Measurements from ENCODE around the gene SIL1.

DNA sequence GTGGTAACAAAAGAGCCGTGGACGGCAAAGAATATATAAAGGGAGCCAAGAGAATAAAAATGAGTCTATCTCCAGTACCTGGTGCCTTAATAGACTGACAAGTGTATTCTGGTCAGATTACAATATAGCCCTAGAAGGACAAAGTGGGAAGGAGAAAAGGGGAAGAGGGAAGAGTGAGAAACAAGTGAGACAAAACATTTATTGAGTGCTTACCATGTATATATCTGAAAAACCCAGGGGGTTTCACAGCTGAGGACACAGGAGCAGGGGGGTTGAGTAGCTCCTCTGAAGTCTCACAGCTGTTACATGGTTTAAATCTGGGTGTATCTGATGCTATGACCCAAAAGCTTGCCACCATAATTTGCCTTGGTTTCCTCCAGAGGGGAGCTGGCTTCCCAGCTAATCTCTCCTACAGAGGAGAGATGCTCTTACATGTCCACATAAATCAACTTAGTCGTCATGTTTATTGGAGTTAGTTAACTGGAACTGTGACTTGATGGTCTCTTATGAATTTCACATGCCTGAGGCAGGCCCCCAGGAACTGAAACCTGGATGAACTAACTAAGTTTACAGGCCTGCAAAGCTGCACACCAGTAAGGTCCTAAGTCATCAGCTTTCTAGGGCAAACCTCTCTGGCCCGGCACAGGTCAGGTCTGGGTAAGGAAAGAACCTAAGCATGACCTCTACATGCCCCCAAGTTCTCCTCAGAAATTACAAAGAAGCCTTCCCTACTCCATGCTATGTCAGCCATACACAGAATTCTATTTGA lies 15.5 kb downstream of the SIL1 start:
- no peak for TF ChIP-seq EZH2 (IDR thresholded peaks at IDR 0.05; ENCODE audit: low read depth)
- TF ChIP-seq, protein P1, sequence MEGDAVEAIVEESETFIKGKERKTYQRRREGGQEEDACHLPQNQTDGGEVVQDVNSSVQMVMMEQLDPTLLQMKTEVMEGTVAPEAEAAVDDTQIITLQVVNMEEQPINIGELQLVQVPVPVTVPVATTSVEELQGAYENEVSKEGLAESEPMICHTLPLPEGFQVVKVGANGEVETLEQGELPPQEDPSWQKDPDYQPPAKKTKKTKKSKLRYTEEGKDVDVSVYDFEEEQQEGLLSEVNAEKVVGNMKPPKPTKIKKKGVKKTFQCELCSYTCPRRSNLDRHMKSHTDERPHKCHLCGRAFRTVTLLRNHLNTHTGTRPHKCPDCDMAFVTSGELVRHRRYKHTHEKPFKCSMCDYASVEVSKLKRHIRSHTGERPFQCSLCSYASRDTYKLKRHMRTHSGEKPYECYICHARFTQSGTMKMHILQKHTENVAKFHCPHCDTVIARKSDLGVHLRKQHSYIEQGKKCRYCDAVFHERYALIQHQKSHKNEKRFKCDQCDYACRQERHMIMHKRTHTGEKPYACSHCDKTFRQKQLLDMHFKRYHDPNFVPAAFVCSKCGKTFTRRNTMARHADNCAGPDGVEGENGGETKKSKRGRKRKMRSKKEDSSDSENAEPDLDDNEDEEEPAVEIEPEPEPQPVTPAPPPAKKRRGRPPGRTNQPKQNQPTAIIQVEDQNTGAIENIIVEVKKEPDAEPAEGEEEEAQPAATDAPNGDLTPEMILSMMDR (conservative IDR thresholded peaks at IDR 0.05) = no peak
